ENCODE results near the gene CAB39L. TPM values are rescaled to one million over a fixed set of nuclear protein-coding genes. Genes with fewer than 3 reads are reported as not detected.

Gene CAB39L
- total and polyA plus RNA-seq, 2 of the 13 experiments (the other 11 are each of a cell fraction or from before 2014, with no cell fraction given): 3.1 to 6.1 TPM

DNA sequence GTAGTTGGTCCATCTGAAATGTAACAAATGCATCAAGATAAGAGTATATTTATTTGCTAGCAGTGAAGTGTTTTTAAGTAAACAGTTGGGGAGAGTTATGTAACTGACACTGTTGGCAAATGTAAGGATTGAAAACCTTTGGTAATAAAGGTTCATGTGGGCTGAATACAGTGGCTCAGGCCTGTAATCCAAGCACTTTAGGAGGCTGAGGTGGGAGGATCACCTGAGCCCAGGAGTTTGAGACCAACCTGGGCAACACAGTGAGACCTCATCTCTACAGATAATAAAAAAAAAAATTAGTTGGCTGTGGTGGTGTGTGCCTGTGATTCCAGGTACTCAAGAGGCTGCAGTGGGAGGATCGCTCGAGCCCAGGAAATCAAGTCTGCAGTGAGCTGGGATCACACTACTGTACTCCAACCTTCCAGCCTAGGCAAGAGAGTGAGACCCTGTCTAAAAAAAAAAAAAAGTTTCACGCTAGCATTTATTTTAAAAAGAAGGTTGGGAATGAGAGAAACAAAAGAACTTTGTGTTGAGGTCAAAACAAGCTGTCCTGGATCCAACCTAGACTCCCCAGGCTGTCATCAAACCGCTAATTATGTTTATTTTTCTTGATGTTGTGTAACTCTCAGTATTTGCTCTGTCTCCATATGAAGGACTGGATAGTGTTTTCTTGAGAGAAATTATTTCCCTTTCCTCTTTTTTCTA, 20.9 kb upstream of the CAB39L start:
- intact Hi-C loops (cut with micrococcal nuclease; ENCODE audit: unreplicated experiment): loop anchor here (1.0 kb wide), 1 partner anchor 43 kb away; no protein-coding TSS in a partner anchor
- peak overlapping the region; percentile 96 for H3K27ac ChIP-seq (ENCODE audit: extremely low read length, insufficient read depth, low read length)
- H3K4me1 ChIP-seq (ENCODE audit: insufficient read depth, low read length): peaks cover 40% of the 10 kb centered on the region
- BruUV-seq (replicated peaks): no TSS peak
- ATAC-seq (peak; percentile 85), FAIRE-seq (peak; percentile 86), DNase-seq (ENCODE audit: low spot score) (peak; percentile 92)
- CTCF ChIA-PET (ENCODE audit: low intra/inter-chr PET ratio, low total read pairs): no interaction called here
- POLR2A ChIA-PET: interaction anchor here (2.3 to 3.3 kb wide), 3 partner anchors 20 to 151 kb away, joined by 5 to 123 read pairs (median 33); partner anchors contain the start of genes CAB39L, PHF11 and SETDB2
- H3K36me3 ChIP-seq (replicated peaks in 1 of 2; ENCODE audit: control insufficient read depth in 1 of 2, insufficient read depth in 2 of 2, low read length in 2 of 2): peaks cover 8 to 20% of the 10 kb centered on the region in 2 experiments
- H4K20me1 ChIP-seq (ENCODE audit: insufficient read depth, low read length): no peaks in the 10 kb centered on the region
- 9% methylated on average over 4 of the region's 4 CpGs for WGBS (ENCODE audit: low lambda C conversion rate)
- H3K9me3 ChIP-seq (ENCODE audit: low read length): peaks cover 17% of the 10 kb centered on the region
- in situ Hi-C loops (cut with HindIII; ENCODE audit: extremely low pct_ligation_motif_present, low pct_unique_long_range_greater_than_20kb): no loop called here
- H3K79me2 ChIP-seq (ENCODE audit: insufficient read depth, low read length): no peaks in the 10 kb centered on the region
- no peak overlapping the region for H2AFZ ChIP-seq (ENCODE audit: low read length)
- H3K27me3 ChIP-seq (ENCODE audit: control insufficient read depth in 1 of 2, insufficient read depth in 2 of 2, low read length in 2 of 2): no peaks in the 10 kb centered on the region
- peak overlapping the region; percentile 43 for H3K9ac ChIP-seq (ENCODE audit: insufficient read depth, low read depth, low read length)
- H3K4me2 ChIP-seq (ENCODE audit: low read depth, low read length): peak overlapping the region; percentile 59
- H3K4me3 ChIP-seq (replicated peaks in 1 of 3; ENCODE audit: insufficient read depth in 1 of 3, low read depth in 2 of 3, low read length in 3 of 3): peak overlapping the region in 2 of 3 experiments; percentile 8 to 22; a peak in 2 of 6 replicates
- TF ChIP-seq, protein P1, sequence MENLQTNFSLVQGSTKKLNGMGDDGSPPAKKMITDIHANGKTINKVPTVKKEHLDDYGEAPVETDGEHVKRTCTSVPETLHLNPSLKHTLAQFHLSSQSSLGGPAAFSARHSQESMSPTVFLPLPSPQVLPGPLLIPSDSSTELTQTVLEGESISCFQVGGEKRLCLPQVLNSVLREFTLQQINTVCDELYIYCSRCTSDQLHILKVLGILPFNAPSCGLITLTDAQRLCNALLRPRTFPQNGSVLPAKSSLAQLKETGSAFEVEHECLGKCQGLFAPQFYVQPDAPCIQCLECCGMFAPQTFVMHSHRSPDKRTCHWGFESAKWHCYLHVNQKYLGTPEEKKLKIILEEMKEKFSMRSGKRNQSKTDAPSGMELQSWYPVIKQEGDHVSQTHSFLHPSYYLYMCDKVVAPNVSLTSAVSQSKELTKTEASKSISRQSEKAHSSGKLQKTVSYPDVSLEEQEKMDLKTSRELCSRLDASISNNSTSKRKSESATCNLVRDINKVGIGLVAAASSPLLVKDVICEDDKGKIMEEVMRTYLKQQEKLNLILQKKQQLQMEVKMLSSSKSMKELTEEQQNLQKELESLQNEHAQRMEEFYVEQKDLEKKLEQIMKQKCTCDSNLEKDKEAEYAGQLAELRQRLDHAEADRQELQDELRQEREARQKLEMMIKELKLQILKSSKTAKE (CRISPR knock-in tag; IDR thresholded peaks at IDR 0.05; ENCODE audit: borderline replicate concordance): peak; percentile 54; the same call in 1 of the 2 replicates
- peak; percentile 55; the same call in 1 of the 2 replicates for TF ChIP-seq SIX1 (CRISPR knock-in tag; IDR thresholded peaks at IDR 0.05; ENCODE audit: borderline replicate concordance)
- TF ChIP-seq NR2F6 (IDR thresholded peaks at IDR 0.05): peak; percentile 65
- peak; percentile 77 for TF ChIP-seq NR2F6 (CRISPR knock-in tag; IDR thresholded peaks at IDR 0.05)
- TF ChIP-seq, protein P2, sequence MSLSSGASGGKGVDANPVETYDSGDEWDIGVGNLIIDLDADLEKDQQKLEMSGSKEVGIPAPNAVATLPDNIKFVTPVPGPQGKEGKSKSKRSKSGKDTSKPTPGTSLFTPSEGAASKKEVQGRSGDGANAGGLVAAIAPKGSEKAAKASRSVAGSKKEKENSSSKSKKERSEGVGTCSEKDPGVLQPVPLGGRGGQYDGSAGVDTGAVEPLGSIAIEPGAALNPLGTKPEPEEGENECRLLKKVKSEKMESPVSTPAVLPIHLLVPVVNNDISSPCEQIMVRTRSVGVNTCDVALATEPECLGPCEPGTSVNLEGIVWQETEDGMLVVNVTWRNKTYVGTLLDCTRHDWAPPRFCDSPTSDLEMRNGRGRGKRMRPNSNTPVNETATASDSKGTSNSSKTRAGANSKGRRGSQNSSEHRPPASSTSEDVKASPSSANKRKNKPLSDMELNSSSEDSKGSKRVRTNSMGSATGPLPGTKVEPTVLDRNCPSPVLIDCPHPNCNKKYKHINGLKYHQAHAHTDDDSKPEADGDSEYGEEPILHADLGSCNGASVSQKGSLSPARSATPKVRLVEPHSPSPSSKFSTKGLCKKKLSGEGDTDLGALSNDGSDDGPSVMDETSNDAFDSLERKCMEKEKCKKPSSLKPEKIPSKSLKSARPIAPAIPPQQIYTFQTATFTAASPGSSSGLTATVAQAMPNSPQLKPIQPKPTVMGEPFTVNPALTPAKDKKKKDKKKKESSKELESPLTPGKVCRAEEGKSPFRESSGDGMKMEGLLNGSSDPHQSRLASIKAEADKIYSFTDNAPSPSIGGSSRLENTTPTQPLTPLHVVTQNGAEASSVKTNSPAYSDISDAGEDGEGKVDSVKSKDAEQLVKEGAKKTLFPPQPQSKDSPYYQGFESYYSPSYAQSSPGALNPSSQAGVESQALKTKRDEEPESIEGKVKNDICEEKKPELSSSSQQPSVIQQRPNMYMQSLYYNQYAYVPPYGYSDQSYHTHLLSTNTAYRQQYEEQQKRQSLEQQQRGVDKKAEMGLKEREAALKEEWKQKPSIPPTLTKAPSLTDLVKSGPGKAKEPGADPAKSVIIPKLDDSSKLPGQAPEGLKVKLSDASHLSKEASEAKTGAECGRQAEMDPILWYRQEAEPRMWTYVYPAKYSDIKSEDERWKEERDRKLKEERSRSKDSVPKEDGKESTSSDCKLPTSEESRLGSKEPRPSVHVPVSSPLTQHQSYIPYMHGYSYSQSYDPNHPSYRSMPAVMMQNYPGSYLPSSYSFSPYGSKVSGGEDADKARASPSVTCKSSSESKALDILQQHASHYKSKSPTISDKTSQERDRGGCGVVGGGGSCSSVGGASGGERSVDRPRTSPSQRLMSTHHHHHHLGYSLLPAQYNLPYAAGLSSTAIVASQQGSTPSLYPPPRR (CRISPR knock-in tag; IDR thresholded peaks at IDR 0.05; ENCODE audit: borderline replicate concordance): peak; percentile 78; the same call in 1 of the 2 replicates
- peak; percentile 42; the same call in 1 of the 2 replicates for TF ChIP-seq HMG20B (CRISPR knock-in tag; conservative IDR thresholded peaks at IDR 0.05)
- 0 out of 2 replicates have a peak, but pooled peaks have one; percentile 67 for TF ChIP-seq SMAD3 (CRISPR knock-in tag; IDR thresholded peaks at IDR 0.05)
- TF ChIP-seq TEAD3 (CRISPR knock-in tag; optimal IDR thresholded peaks at IDR 0.05; ENCODE audit: borderline replicate concordance): peak; percentile 48
- TF ChIP-seq, protein P3, sequence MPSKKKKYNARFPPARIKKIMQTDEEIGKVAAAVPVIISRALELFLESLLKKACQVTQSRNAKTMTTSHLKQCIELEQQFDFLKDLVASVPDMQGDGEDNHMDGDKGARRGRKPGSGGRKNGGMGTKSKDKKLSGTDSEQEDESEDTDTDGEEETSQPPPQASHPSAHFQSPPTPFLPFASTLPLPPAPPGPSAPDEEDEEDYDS (CRISPR knock-in tag; IDR thresholded peaks at IDR 0.05): no peak
- peak; percentile 53 for TF ChIP-seq SKI (IDR thresholded peaks at IDR 0.05; ENCODE audit: partially characterized antibody)
- peak; percentile 84 for TF ChIP-seq MEIS2 (CRISPR knock-in tag; IDR thresholded peaks at IDR 0.05)
- TF ChIP-seq NCOA1 (CRISPR knock-in tag; IDR thresholded peaks at IDR 0.05): 0 out of 2 replicates have a peak, but pooled peaks have one; percentile 26
- TF ChIP-seq, protein P4, sequence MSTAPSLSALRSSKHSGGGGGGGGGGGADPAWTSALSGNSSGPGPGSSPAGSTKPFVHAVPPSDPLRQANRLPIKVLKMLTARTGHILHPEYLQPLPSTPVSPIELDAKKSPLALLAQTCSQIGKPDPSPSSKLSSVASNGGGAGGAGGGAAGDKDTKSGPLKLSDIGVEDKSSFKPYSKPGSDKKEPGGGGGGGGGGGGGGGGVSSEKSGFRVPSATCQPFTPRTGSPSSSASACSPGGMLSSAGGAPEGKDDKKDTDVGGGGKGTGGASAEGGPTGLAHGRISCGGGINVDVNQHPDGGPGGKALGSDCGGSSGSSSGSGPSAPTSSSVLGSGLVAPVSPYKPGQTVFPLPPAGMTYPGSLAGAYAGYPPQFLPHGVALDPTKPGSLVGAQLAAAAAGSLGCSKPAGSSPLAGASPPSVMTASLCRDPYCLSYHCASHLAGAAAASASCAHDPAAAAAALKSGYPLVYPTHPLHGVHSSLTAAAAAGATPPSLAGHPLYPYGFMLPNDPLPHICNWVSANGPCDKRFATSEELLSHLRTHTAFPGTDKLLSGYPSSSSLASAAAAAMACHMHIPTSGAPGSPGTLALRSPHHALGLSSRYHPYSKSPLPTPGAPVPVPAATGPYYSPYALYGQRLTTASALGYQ (CRISPR knock-in tag; IDR thresholded peaks at IDR 0.05): 0 out of 2 replicates have a peak, but pooled peaks have one; percentile 61
- TF ChIP-seq CREB1 (IDR thresholded peaks at IDR 0.05): no peak
- TF ChIP-seq CREB1 (CRISPR knock-in tag; IDR thresholded peaks at IDR 0.05): peak; percentile 33; the same call in 1 of the 2 replicates

All from HepG2 (cell line).